Neutrophil (primary cell): Measurements from ENCODE around the gene GNAI3.

Experiments
- H3K27ac ChIP-seq: fragments of 200-600 bp; sonication (generic); 2 replicates; pipeline ENCODE4 v1.5.1; 2016; ENCODE audit warnings: mild to moderate bottlenecking, moderate library complexity
- H3K27me3 ChIP-seq: fragments of 200-600 bp; sonication (generic); 2 replicates; pipeline ENCODE4 v1.6.0; 2016; ENCODE audit warnings: mild to moderate bottlenecking
- H3K36me3 ChIP-seq: fragments of 200-600 bp; sonication (generic); 2 replicates; pipeline ENCODE4 v1.5.1; 2017
- H3K4me1 ChIP-seq, 2 experiments: fragments of 200-600 bp in 1 of 2; sonication (generic) in 1 of 2; 1 replicate in 1 of 2; 2 replicates in 1 of 2; pipeline versions ENCODE4 v1.5.1 to v1.6.1; 2013 to 2016; ENCODE audit warnings: low read depth in 1 of 2, low read length in 1 of 2, mild to moderate bottlenecking in 1 of 2, moderate library complexity in 1 of 2; ENCODE audit not compliant: control insufficient read depth in 1 of 2, insufficient read depth in 1 of 2
- H3K4me3 ChIP-seq, 2 experiments: fragments of 200-600 bp in 1 of 2; sonication (generic) in 1 of 2; 1 replicate in 1 of 2; 2 replicates in 1 of 2; pipeline ENCODE4 v1.5.1; 2013 to 2016; ENCODE audit warnings: low read depth in 1 of 2, low read length in 1 of 2, mild to moderate bottlenecking in 1 of 2, moderate library complexity in 1 of 2
- H3K9me3 ChIP-seq: fragments of 200-600 bp; sonication (generic); 2 replicates; pipeline ENCODE4 v1.5.1; 2016
- TF ChIP-seq, protein P1 (sequence below): fragments of 200-600 bp; sonication (generic); IDR thresholded peaks from 2 replicates; pipeline ENCODE4 v1.5.1; 2016; ENCODE audit warnings: antibody characterized with exemption

Gene GNAI3

GRCh38 chr1:109508873-109509175, 39.6 kb upstream of the GNAI3 start:
- H3K9me3 ChIP-seq: no peaks in the 10 kb centered on the region
- H3K36me3 ChIP-seq: no peaks in the 10 kb centered on the region
- TF ChIP-seq, protein P1, sequence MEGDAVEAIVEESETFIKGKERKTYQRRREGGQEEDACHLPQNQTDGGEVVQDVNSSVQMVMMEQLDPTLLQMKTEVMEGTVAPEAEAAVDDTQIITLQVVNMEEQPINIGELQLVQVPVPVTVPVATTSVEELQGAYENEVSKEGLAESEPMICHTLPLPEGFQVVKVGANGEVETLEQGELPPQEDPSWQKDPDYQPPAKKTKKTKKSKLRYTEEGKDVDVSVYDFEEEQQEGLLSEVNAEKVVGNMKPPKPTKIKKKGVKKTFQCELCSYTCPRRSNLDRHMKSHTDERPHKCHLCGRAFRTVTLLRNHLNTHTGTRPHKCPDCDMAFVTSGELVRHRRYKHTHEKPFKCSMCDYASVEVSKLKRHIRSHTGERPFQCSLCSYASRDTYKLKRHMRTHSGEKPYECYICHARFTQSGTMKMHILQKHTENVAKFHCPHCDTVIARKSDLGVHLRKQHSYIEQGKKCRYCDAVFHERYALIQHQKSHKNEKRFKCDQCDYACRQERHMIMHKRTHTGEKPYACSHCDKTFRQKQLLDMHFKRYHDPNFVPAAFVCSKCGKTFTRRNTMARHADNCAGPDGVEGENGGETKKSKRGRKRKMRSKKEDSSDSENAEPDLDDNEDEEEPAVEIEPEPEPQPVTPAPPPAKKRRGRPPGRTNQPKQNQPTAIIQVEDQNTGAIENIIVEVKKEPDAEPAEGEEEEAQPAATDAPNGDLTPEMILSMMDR: no peak
- H3K27me3 ChIP-seq: peaks cover 60% of the 10 kb centered on the region
- no peak overlapping the region for H3K27ac ChIP-seq
- H3K4me1 ChIP-seq: peaks cover 11 to 12% of the 10 kb centered on the region in 2 experiments
- H3K4me3 ChIP-seq: peak overlapping the region; percentile 55 to 56

DNA sequence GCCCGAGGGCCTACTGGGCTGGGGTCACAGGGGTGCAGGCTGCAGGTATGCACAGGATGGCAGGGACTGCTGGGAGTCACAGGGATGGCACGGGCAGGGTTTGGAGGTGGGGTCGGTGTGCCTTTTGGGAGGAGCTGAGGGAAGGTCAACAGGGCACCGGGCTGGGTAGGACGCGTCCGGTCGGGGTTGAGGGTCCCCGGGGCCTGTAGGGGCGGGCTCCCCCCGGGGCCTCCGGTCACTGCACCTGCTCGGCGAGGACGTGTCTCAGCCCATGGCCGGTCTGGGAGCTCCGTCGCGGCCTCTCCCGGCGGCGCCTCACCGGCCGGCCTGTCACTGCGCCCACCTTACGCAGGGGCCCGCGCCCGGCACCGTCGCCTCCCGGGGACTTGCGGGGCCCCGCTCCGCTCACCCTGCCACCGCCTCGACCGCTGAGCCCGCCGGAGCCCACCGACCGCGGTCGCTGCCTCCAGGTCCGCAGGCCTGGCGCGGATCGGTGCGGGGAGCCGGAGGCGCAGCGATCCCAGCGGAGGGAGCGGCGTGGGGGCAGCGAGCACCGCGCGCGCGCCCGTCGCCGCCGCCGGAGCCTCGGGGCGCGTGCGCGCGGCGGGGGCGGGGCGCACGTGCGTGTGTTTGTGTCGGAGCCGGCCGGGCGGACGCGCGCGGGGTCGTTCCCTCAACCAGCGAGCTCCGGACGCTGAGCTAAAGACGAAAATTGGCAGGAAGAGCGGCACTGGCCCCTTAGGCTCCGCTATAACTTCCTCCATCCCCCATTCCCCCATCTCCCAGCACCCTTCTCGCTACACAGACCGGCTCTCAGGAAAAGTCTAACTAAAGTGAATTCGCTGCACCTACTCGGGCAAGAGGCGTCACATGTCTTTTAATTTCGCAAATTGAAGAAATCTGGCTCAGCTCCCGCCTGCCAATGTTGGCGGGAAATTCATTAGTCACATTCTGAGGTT, 39.0 kb upstream of the GNAI3 start, which contains the start of gene AMIGO1:
TSS of gene AMIGO1 (minus strand) at position 552 of the 959 bp plus-strand sequence. CDS start 815 bp downstream, outside the sequence.
- Histone ChIP-seq H3K9me3 (no peaks in the 10 kb centered on the region), H3K36me3 (no peaks in the 10 kb centered on the region), H3K4me3 (peak within 1 kb of the TSS; percentile 55 to 56), H3K27ac (no peak within 1 kb of the TSS), H3K27me3 (peaks cover 60% of the 10 kb centered on the region), H3K4me1 (peaks cover 11 to 12% of the 10 kb centered on the region in 2 experiments)
- TF ChIP-seq, protein P1: no peak

GRCh38 chr1:109513110-109513710, 35.2 kb upstream of the GNAI3 start:
- TF ChIP-seq, protein P1: no peak
- no peak overlapping the region for H3K4me3 ChIP-seq
- H3K9me3 ChIP-seq: no peaks in the 10 kb centered on the region
- H3K4me1 ChIP-seq: peaks cover 11 to 12% of the 10 kb centered on the region in 2 experiments
- no peak overlapping the region for H3K27ac ChIP-seq
- no peaks in the 10 kb centered on the region for H3K36me3 ChIP-seq
- H3K27me3 ChIP-seq: peaks cover 51% of the 10 kb centered on the region

DNA sequence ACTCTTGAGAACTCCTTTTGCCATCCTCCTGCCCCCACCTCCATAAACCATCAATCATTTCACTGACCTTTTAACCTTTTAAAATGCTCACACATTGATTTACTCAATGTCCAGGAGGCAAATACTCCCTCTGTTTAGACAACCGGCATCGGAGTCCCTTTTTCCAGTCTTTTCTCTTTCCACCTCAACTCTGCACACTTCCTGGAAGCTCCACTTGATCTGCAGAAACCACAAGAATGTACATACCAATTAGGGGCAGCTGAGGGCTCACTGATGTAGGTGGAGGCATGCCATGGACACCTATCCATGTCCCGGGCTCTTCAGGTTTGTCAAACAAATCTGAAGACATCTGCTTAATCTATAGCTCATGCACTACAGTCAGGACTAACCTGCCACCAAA, 33.6 kb upstream of the GNAI3 start:
- no peak overlapping the region for H3K27ac ChIP-seq
- no peaks in the 10 kb centered on the region for H3K36me3 ChIP-seq
- TF ChIP-seq, protein P1: no peak
- H3K4me3 ChIP-seq: no peak overlapping the region
- peaks cover 35% of the 10 kb centered on the region for H3K27me3 ChIP-seq
- H3K4me1 ChIP-seq: peaks cover 3 to 5% of the 10 kb centered on the region in 2 experiments
- no peaks in the 10 kb centered on the region for H3K9me3 ChIP-seq

DNA sequence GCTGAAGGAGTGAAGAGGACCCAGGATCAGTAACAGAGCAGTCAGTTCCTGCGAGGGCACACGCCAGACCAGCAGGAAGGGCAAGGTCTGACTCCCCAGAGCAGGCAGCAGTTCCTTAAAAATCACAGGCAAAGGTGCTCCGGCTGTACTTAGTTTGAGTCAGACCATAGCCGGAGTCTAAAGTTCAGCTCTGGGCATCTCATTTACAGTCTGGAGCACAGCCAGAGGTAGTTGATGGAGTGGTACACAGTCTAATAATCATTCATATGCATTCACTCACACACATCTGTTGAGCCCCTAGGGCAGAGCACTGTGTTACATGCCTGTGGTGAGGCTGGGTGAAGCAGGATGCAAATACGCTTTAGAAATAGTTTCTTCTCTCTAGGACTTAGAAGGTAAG, 31.5 kb upstream of the GNAI3 start:
- Histone ChIP-seq H3K27me3 (peaks cover 21% of the 10 kb centered on the region), H3K4me3 (no peak overlapping the region), H3K9me3 (no peaks in the 10 kb centered on the region), H3K36me3 (no peaks in the 10 kb centered on the region), H3K27ac (no peak overlapping the region), H3K4me1 (no peaks in the 10 kb centered on the region)
- TF ChIP-seq, protein P1: no peak
